Measurements from ENCODE around the gene MAN2A2. TPM values are rescaled to one million over a fixed set of nuclear protein-coding genes. Genes with fewer than 3 reads are reported as not detected.

MAN2A2 gene
- total RNA-seq, 1 donor from 2014 or later: 136 TPM

- intact Hi-C loops (cut with micrococcal nuclease): no loop called here
These were observed 54.1 kb downstream of the MAN2A2 start for GRCh38 chr15:90957031-90957790.

DNA sequence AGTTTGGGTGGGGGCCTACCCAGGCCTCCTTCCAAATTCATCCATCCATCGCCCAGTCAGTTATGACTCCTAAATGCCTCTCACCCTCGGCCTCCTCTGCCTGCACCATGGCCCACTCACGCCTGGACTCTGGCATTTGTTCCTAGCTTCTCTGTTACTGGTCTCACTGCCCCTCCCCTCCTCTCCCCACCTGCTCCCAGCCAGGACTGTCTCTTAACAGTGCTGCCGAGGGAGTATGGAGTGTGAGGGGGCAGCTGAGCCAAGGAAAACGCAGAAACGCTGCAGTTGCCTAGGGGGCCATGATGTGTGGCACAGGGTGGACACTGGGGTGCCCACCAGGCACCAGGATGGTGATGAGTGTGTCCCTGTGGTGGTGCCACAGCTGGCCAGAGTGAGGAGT is 54.7 kb downstream of the MAN2A2 start:
- intact Hi-C loops (cut with micrococcal nuclease): no loop called here

- intact Hi-C loops (cut with micrococcal nuclease): no loop called here
These were observed 56.0 kb downstream of the MAN2A2 start for GRCh38 chr15:90959028-90959595.

DNA sequence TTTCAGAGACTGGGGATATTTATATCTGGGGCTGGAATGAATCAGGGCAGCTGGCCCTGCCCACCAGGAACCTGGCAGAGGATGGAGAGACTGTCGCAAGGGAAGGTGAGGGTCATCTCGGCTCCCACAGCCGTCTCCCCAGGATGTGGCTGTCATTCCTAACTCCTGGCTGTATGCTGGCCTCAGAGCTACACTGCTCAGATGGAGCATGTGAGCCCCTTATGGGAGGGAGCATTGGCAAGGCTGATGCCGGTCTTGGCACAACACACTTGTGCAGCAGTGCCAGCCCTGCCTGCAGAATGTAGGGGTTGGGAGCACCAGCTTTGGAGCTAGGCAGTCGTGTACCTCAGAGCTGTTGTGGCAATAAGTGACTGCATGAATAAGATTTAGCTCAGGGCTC is 56.8 kb downstream of the MAN2A2 start:
- intact Hi-C loops (cut with micrococcal nuclease): no loop called here

- intact Hi-C loops (cut with micrococcal nuclease): no loop called here
These were observed 57.4 kb downstream of the MAN2A2 start for GRCh38 chr15:90960298-90961091.

GRCh38 chr15:90962021-90962420 is 58.9 kb downstream of the MAN2A2 start:
- intact Hi-C loops (cut with micrococcal nuclease): no loop called here

DNA sequence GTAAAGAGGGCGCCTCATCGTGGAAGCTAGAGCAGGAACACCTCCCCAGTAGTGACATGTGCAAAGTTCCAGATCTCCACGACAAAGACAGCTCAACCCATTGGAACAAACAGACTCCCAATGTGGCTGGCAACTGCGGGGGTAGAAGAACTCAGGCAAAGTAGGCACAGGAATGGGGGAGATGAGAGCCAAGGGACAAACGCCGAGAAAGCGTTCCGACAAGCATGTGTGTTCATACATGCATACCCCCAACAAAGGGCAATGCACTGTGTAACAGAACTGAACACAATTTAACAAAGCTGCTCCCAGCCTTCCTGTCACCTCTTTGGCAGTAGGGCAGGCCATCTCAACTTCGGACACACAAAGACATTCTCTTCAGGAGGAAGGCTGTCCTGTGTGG is 63.2 kb downstream of the MAN2A2 start:
- intact Hi-C loops (cut with micrococcal nuclease): no loop called here

- intact Hi-C loops (cut with micrococcal nuclease): no loop called here
These were observed 64.1 kb downstream of the MAN2A2 start for GRCh38 chr15:90967206-90967605.

DNA sequence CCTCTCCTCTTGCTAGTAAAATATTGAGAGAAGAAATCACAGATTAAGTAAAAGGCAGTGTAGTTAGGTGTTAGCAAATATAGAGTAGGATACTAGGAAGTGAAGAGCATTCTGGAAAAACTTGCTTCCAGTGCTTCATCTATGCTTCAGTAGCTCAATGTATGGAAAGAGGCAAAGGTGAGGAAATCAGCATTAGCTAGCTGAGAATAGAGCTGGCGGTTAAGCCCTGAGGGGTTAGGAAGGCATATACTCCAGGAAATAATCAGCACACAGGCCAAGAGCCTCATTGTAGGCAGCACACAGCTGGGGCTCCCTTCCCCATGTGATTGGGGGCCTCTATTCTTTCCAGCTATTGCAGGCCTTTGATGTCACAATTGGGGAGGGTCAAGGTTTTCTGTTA is 65.3 kb downstream of the MAN2A2 start:
- intact Hi-C loops (cut with micrococcal nuclease): no loop called here

DNA sequence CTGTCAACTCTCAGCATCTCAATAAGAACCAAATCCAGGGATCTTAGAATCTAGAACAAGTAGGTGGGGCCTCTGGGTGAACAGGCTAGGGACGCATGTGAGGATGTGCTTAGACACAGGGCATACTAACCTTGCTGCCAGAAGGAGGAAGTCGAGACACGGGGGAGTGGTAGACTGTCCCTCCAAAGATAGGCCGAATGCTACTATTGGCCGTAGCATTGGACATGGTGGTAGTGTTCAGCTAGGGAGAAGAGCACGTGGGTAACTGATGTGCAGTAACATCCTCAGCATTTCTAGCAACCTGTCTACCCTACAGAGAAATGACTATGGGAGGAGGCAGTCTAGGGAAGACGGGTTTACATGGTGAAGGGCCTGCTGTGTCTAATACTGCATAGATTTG is 67.2 kb downstream of the MAN2A2 start:
- intact Hi-C loops (cut with micrococcal nuclease): no loop called here

GRCh38 chr15:90972133-90972532 is 69.0 kb downstream of the MAN2A2 start:
- intact Hi-C loops (cut with micrococcal nuclease): no loop called here

Other genes starting within 250 kb of the MAN2A2 start
- gene BLM, start 186.0 kb upstream of the MAN2A2 start, total RNA-seq: 55.0 and 57.8 TPM in 2 replicates
- 211 and 222 TPM in 2 replicates for gene FURIN, start 34.7 kb upstream of the MAN2A2 start, total RNA-seq
- 25.8 and 28.8 TPM in 2 replicates for gene FES, start 18.8 kb upstream of the MAN2A2 start, total RNA-seq
- 28.3 and 31.6 TPM in 2 replicates for gene HDDC3, start 29.2 kb downstream of the MAN2A2 start, total RNA-seq
- gene UNC45A, start 32.0 kb downstream of the MAN2A2 start, total RNA-seq: 62.9 and 63.8 TPM in 2 replicates
- gene RCCD1, start 51.6 kb downstream of the MAN2A2 start, total RNA-seq: 27.4 and 31.7 TPM in 2 replicates
- 130 and 139 TPM in 2 replicates for gene PRC1, start 91.2 kb downstream of the MAN2A2 start, total RNA-seq
- 19.5 and 22.7 TPM in 2 replicates for gene VPS33B, start 119.3 kb downstream of the MAN2A2 start, total RNA-seq
- 0.05 and 0.20 TPM in 2 replicates for gene SV2B, start 197.0 kb downstream of the MAN2A2 start, total RNA-seq

All from T-helper 2 cell treated with Interferon-gamma antibody and Interleukin-4, amounts not matched to agents 100 ng/mL and 5 ng/mL, for 36 hours (primary cell).